ENCODE results near the gene RGL1.

DNA sequence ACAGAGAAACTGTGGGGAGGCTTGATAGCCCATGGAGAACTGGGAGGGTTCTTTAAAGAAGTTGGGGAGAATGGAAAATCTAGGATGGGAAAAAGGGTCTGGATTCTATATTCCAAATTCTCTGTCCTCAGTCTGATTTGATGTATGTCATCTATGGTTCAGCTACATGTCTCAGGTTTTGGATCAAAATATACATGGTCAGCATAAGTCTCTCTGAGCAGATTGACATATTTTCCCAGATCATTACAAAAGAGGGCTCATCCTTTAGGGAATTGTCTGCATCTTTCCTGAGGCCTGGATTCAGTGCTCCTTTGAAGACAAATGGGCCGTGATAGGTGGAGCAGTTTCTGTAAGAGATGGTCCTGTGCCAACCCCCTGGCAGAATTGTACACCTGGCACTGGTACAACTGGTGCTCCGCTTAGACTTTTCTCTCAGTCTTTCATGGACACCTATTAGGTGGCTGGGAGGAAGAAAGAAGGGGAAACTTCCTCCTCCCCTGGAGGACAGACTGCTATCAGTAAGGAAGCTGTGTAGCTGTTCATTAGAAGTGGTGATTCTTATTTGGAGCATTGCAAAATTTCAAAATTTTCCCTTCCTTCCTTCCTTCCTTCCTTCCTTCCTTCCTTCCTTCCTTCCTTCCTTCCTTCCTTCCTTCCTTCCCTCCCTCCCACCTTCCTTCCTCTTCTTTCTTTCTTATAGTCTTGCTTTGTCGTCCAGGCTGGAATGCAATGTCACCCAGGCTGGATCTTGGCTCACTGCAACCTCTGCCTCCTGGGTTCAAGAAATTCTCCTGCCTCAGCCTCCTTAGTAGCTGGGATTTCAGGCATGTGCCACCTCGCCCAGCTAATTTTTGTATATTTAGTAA is 26.1 kb upstream of the RGL1 start:
- TF ChIP-seq EZH2 (optimal IDR thresholded peaks at IDR 0.05; ENCODE audit: low read depth, low read length) (no peak), EZH2phosphoT487 (IDR thresholded peaks at IDR 0.05; ENCODE audit: low read length) (no peak)
- TF ChIP-seq, protein P1, sequence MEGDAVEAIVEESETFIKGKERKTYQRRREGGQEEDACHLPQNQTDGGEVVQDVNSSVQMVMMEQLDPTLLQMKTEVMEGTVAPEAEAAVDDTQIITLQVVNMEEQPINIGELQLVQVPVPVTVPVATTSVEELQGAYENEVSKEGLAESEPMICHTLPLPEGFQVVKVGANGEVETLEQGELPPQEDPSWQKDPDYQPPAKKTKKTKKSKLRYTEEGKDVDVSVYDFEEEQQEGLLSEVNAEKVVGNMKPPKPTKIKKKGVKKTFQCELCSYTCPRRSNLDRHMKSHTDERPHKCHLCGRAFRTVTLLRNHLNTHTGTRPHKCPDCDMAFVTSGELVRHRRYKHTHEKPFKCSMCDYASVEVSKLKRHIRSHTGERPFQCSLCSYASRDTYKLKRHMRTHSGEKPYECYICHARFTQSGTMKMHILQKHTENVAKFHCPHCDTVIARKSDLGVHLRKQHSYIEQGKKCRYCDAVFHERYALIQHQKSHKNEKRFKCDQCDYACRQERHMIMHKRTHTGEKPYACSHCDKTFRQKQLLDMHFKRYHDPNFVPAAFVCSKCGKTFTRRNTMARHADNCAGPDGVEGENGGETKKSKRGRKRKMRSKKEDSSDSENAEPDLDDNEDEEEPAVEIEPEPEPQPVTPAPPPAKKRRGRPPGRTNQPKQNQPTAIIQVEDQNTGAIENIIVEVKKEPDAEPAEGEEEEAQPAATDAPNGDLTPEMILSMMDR (IDR thresholded peaks at IDR 0.05; ENCODE audit: low read length) = no peak

Measured in MM.1S (cell line).